Spleen (tissue), 7 donors: ENCODE data around the gene SREK1.

Experiments used
- POLR2A ChIP-seq, 3 donors: fragments of 450-650 bp; IDR thresholded peaks; one replicate each; pipeline ENCODE4 v1.5.1; 2017; ENCODE audit warnings: antibody characterized with exemption in 3 of 3, mild to moderate bottlenecking in 1 of 3
- TF ChIP-seq, protein P1 (sequence below), 11 experiments: fragments of 200-600 bp in 7 of 11; fragments of 450-650 bp in 4 of 11; sonication (generic) in 4 of 11; IDR thresholded peaks in 8 of 11; conservative IDR thresholded peaks in 3 of 11; 1 replicate in 7 of 11; 2 replicates in 4 of 11; pipeline versions ENCODE4 v1.4.0 to v1.8.0; 2016 to 2021; ENCODE audit warnings: antibody characterized with exemption in 11 of 11, inconsistent platforms in 4 of 11, mild to moderate bottlenecking in 1 of 11
- donor health status: DM: no; HTN: no; CAD: no; lungs with moderate emphysema.
- donor health status: DM: no; HTN: no; CAD: no.
- donor health status: DM: no; HTN: no; CAD: no.

DNA sequence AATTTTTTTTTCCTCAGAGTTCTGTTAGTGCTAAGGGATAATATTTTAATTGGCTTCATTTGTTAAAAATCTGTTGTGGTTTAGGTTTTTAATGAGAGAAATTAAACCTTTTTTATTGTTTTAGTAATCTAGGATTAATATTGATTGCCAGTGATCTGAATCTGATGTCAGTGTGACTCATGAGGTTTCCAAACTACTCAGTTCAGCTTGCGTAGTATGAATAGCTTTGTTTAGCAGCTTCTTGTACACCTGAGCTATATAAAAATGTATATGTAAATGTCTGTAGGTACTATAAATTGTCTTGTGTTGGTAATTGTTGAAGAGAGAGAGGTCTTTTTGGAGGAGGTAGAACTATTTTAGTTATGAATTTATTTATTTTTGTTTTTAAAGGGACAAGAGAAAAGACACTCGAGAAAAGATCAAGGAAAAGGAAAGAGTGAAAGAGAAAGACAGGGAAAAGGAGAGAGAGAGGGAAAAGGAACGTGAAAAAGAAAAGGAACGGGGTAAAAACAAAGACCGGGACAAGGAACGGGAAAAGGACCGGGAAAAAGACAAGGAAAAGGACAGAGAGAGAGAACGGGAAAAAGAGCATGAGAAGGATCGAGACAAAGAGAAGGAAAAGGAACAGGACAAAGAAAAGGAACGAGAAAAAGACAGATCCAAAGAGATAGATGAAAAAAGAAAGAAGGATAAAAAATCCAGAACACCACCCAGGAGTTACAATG, 26.3 kb downstream of the SREK1 start:
- TF ChIP-seq, protein P1, sequence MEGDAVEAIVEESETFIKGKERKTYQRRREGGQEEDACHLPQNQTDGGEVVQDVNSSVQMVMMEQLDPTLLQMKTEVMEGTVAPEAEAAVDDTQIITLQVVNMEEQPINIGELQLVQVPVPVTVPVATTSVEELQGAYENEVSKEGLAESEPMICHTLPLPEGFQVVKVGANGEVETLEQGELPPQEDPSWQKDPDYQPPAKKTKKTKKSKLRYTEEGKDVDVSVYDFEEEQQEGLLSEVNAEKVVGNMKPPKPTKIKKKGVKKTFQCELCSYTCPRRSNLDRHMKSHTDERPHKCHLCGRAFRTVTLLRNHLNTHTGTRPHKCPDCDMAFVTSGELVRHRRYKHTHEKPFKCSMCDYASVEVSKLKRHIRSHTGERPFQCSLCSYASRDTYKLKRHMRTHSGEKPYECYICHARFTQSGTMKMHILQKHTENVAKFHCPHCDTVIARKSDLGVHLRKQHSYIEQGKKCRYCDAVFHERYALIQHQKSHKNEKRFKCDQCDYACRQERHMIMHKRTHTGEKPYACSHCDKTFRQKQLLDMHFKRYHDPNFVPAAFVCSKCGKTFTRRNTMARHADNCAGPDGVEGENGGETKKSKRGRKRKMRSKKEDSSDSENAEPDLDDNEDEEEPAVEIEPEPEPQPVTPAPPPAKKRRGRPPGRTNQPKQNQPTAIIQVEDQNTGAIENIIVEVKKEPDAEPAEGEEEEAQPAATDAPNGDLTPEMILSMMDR (IDR thresholded peaks at IDR 0.05 in 8 of 11, conservative IDR thresholded peaks at IDR 0.05 in 3 of 11): no peak
- TF ChIP-seq POLR2A (IDR thresholded peaks at IDR 0.05): no peak
